Uterus (tissue), 2 donors: ENCODE measurements around the gene DYNC1H1.

Experiments used
- CTCF ChIP-seq, 4 experiments: fragments of 200-600 bp in 2 of 4; fragments of 450-650 bp in 2 of 4; sonication (generic) in 2 of 4; IDR thresholded peaks; one replicate each; pipeline ENCODE4 v1.5.1; 2016 to 2019; ENCODE audit warnings: antibody characterized with exemption in 4 of 4, mild to moderate bottlenecking in 2 of 4, moderate library complexity in 1 of 4
- POLR2A ChIP-seq, 2 donors: fragments of 450-650 bp; IDR thresholded peaks; one replicate each; pipeline ENCODE4 v1.6.1; 2016; ENCODE audit warnings: antibody characterized with exemption in 2 of 2, mild to moderate bottlenecking in 1 of 2, moderate library complexity in 1 of 2

- TF ChIP-seq CTCF (IDR thresholded peaks at IDR 0.05) = no peak
- TF ChIP-seq POLR2A (IDR thresholded peaks at IDR 0.05) = no peak
Measured at GRCh38 chr14:102013669-102014200, 49.4 kb downstream of the DYNC1H1 start.
